Hepatocyte (in vitro differentiated cells): ENCODE measurements around the gene WHRN. TPM values are rescaled to one million over a fixed set of nuclear protein-coding genes. Genes with fewer than 3 reads are reported as not detected.

Source experiments
- DNase-seq: peaks from one replicate; pipeline ENCODE4 v3.0.0-alpha.2; 2016; ENCODE audit warnings: low spot score
- H2AFZ ChIP-seq: fragments of 200-600 bp; sonication (generic); 2 replicates; pipeline ENCODE4 v1.6.0; 2016; ENCODE audit warnings: antibody characterized with exemption, mild to moderate bottlenecking
- H3K27ac ChIP-seq: fragments of 200-600 bp; sonication (generic); 2 replicates; pipeline ENCODE4 v1.5.1; 2016; ENCODE audit warnings: mild to moderate bottlenecking
- H3K27me3 ChIP-seq: fragments of 200-600 bp; sonication (generic); 2 replicates; pipeline ENCODE4 v1.6.1; 2016
- H3K36me3 ChIP-seq: fragments of 200-600 bp; sonication (generic); replicated peaks from 2 replicates; pipeline ENCODE4 v1.5.1; 2016; ENCODE audit warnings: low read depth; ENCODE audit not compliant: insufficient read depth
- H3K4me1 ChIP-seq: fragments of 200-600 bp; sonication (generic); 2 replicates; pipeline ENCODE4 v1.5.1; 2016; ENCODE audit warnings: mild to moderate bottlenecking, moderate library complexity; ENCODE audit not compliant: insufficient read depth
- H3K4me2 ChIP-seq: fragments of 200-600 bp; sonication (generic); 2 replicates; pipeline ENCODE4 v1.6.0; 2016
- H3K4me3 ChIP-seq: fragments of 200-600 bp; sonication (generic); 2 replicates; pipeline ENCODE4 v1.5.1; 2016; ENCODE audit warnings: mild to moderate bottlenecking
- H3K79me2 ChIP-seq: fragments of 200-600 bp; sonication (generic); 2 replicates; pipeline ENCODE4 v1.6.0; 2017; ENCODE audit warnings: mild to moderate bottlenecking
- H3K9me2 ChIP-seq: fragments of 200-600 bp; sonication (generic); replicated peaks from 2 replicates; pipeline ENCODE4 v1.6.0; 2017; ENCODE audit warnings: mild to moderate bottlenecking; ENCODE audit not compliant: insufficient read depth
- H3K9me3 ChIP-seq: fragments of 200-600 bp; sonication (generic); 2 replicates; pipeline ENCODE4 v1.5.1; 2016; ENCODE audit warnings: low read depth, mild to moderate bottlenecking
- H4K20me1 ChIP-seq: fragments of 200-600 bp; sonication (generic); 2 replicates; pipeline ENCODE4 v1.6.0; 2016; ENCODE audit warnings: mild to moderate bottlenecking; ENCODE audit not compliant: insufficient read depth, poor library complexity, severe bottlenecking
- CTCF ChIP-seq: fragments of 200-600 bp; sonication (generic); IDR thresholded peaks from 2 replicates; pipeline ENCODE4 v1.5.1; 2016; ENCODE audit warnings: antibody characterized with exemption, mild to moderate bottlenecking; ENCODE audit not compliant: poor library complexity
- EZH2 ChIP-seq: fragments of 200-600 bp; sonication (generic); IDR thresholded peaks from 2 replicates; pipeline ENCODE4 v1.6.1; 2016; ENCODE audit warnings: antibody characterized with exemption, mild to moderate bottlenecking, borderline replicate concordance
- EZH2phosphoT487 ChIP-seq: fragments of 200-600 bp; sonication (generic); IDR thresholded peaks from one replicate; pipeline ENCODE4 v1.6.1; 2018; ENCODE audit warnings: antibody characterized with exemption, mild to moderate bottlenecking, low read depth, moderate library complexity; ENCODE audit not compliant: unreplicated experiment, severe bottlenecking
- WGBS: methylation state at CpG from one replicate; pipeline ENCODE4 v1.1.6; 2016; ENCODE audit warnings: low lambda C conversion rate; ENCODE audit errors: missing lambda C conversion rate; 5-methylcytosine and 5-hydroxymethylcytosine counted together
- polyA plus RNA-seq: library from polyadenylated mRNA; unstranded; fragments of >200 nt; fragmentation: Nextera tagmentation; extraction: Ambion mirVana; gene quantifications from 2 replicates; pipeline ENCODE4 v1.2.1, GENCODE V29; 2016
- total RNA-seq: library from RNA; depleted of rRNA; stranded (reverse); fragments of >200 nt; gene quantifications from 2 replicates; pipeline ENCODE4 v1.2.3, GENCODE V29; 2014

Gene WHRN
- total and polyA plus RNA-seq, 2 experiments from 2014 or later: 3.2 to 6.6 TPM

GRCh38 chr9:114399381-114399780 is 105.9 kb downstream of the WHRN start:
- TF ChIP-seq CTCF (no peak), EZH2 (no peak), EZH2phosphoT487 (no peak)
- no peak overlapping the region for H3K27ac ChIP-seq
- H3K4me1 ChIP-seq: peaks cover 19% of the 10 kb centered on the region
- H3K27me3 ChIP-seq: no peaks in the 10 kb centered on the region
- no peak overlapping the region for H3K4me2 ChIP-seq
- no peak overlapping the region for H2AFZ ChIP-seq
- 84% methylated on average over 4 of the region's 4 CpGs for WGBS
- no peak for DNase-seq
- no peaks in the 10 kb centered on the region for H3K9me3 ChIP-seq
- no peaks in the 10 kb centered on the region for H3K36me3 ChIP-seq
- no peak overlapping the region for H3K4me3 ChIP-seq
- no peaks in the 10 kb centered on the region for H4K20me1 ChIP-seq
- H3K9me2 ChIP-seq: no peaks in the 10 kb centered on the region
- H3K79me2 ChIP-seq: peaks cover 9% of the 10 kb centered on the region

GRCh38 chr9:114397848-114398605 is 107.2 kb downstream of the WHRN start:
- Histone ChIP-seq H3K36me3 (no peaks in the 10 kb centered on the region), H3K9me2 (no peaks in the 10 kb centered on the region), H3K4me2 (peak overlapping the region; percentile 81), H3K4me3 (peak overlapping the region; percentile 50), H2AFZ (peak overlapping the region; percentile 78), H3K4me1 (peaks cover 21% of the 10 kb centered on the region), H3K27ac (peak overlapping the region; percentile 67), H3K9me3 (no peaks in the 10 kb centered on the region), H3K79me2 (peaks cover 10% of the 10 kb centered on the region), H3K27me3 (no peaks in the 10 kb centered on the region), H4K20me1 (no peaks in the 10 kb centered on the region)
- WGBS: under 1% methylated on average over 57 of the region's 66 CpGs
- no peak for TF ChIP-seq EZH2phosphoT487
- TF ChIP-seq EZH2: no peak
- TF ChIP-seq CTCF: no peak
- peak; percentile 98 for DNase-seq

- peak overlapping the region; percentile 50 for H3K4me3 ChIP-seq
- H3K79me2 ChIP-seq: peaks cover 10% of the 10 kb centered on the region
- H3K4me1 ChIP-seq: peaks cover 28% of the 10 kb centered on the region
- no peaks in the 10 kb centered on the region for H3K9me3 ChIP-seq
- H4K20me1 ChIP-seq: no peaks in the 10 kb centered on the region
- no peaks in the 10 kb centered on the region for H3K27me3 ChIP-seq
- no peak for TF ChIP-seq CTCF
- no peak for TF ChIP-seq EZH2phosphoT487
- no peak for TF ChIP-seq EZH2
- H2AFZ ChIP-seq: peak overlapping the region; percentile 78
- peak overlapping the region; percentile 67 for H3K27ac ChIP-seq
- no peaks in the 10 kb centered on the region for H3K36me3 ChIP-seq
- peak; percentile 39 for DNase-seq
- no peaks in the 10 kb centered on the region for H3K9me2 ChIP-seq
- WGBS: 24% methylated on average over 14 of the region's 14 CpGs
- H3K4me2 ChIP-seq: peak overlapping the region; percentile 81
Observed at GRCh38 chr9:114397219-114397847, 107.9 kb downstream of the WHRN start.
